Activated CD4-positive, CD25-positive, alpha-beta regulatory T cell treated with anti-CD3 and anti-CD28 coated beads, Interleukin-2, amount 50 U/mL, for 16 hours (primary cell): Measurements from ENCODE around the gene UBAP2L.
"Not testable (repeated sequence)": the region's sequence is repeated elsewhere in the genome, so short reads cannot be mapped to it uniquely, and the experiment has no call there.

Experiments used
- DNase-seq: peaks from one replicate; pipeline ENCODE4 v3.0.0-alpha.2; 2020; ENCODE audit warnings: low read depth, low spot score

Gene UBAP2L

DNA sequence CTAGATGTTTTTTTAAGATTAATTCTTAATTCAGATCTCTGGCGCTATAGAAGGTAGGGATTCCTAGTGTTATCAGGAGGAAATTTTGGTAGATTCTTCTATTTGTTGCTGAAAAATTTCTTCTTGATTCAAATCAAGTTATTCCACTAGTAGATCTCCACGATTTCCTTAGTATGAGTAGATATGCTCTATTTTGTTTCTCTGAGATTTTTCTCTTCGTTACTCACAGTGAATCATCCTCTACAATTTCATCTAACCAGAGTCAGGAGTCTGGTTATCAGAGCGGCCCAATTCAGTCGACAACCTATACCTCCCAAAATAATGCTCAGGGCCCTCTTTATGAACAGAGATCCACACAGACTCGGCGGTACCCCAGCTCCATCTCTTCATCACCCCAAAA is 32.9 kb downstream of the UBAP2L start:
- DNase-seq: no peak

DNA sequence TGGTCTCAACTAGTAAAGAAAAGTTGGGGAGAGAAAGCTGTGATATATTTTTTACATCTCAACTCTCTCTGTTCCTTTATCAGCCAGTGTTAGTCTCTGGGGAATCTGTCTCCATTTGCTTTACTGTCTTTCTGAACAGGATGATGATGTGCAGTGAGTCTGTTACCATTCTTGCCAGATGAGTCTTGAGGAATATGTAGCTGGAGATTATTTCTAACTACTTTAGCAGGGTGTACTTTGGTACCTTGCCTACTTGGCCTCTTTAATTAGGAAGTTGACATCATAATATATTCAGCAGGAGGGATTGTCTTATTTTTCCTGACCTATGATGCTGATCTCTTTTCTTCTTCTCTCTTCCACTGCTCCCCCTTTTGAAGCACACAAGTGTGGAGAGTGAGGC is 35.9 kb downstream of the UBAP2L start:
- no peak for DNase-seq

DNA sequence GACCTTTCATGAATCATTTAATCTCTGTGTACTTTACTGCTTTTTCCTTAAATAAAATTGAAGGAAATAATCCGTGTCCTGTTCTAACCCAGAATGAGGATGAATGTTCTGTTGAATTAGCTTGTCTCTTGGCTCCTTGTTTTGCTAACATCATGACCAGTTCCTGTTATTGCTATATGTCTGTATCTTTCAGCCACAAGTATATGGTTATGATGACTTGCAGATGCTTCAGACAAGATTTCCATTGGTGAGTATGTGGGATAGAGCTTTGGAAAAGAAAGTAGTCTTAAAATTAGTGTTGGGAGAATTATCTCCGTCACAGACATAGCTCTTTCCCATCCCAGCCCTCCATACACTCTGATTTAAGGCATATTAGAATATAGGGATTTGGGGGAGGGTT is 38.0 kb downstream of the UBAP2L start:
- no peak for DNase-seq

- DNase-seq: no peak
These were observed 39.4 kb downstream of the UBAP2L start for GRCh38 chr1:154260127-154260526.

- no peak for DNase-seq
These were observed 42.9 kb downstream of the UBAP2L start for GRCh38 chr1:154263465-154264332.

DNA sequence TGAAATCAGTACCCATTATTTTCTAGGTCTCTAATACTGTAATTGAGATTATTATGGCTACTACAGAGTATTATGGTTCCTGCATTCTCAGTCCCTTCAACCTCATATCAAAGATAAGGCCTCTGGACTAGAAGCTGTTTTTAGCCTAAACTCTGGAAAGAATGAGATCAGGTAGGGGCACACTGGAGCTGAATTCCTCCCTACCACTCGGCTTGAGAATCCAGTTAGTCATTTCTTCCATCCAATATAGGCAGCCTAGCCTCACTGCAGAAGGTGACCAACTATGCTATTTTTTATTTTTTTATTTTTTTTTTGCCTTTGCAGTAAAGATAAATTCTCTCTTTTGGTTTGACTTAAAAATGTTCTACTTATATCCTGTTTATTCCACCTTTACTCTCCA is 43.7 kb downstream of the UBAP2L start:
- DNase-seq: no peak

DNA sequence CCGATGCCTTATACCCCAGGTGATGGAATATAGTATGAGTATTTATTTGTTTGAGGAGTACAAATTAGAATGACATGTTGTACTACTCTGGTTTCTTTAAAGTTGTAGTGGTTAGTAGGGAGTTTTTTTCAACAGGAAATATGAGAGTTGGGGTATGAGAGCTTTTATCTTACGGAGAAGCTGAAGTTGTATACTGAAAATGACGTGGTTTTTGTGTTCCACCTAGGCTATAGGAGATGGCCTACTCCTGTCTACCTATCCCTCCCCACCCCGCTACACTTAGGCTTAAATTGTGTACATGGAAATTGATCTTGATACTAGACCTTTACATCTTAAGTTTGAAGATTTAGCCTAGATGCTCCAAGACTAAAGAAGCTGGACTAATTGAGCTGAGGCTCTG is 44.8 kb downstream of the UBAP2L start:
- no peak for DNase-seq

DNA sequence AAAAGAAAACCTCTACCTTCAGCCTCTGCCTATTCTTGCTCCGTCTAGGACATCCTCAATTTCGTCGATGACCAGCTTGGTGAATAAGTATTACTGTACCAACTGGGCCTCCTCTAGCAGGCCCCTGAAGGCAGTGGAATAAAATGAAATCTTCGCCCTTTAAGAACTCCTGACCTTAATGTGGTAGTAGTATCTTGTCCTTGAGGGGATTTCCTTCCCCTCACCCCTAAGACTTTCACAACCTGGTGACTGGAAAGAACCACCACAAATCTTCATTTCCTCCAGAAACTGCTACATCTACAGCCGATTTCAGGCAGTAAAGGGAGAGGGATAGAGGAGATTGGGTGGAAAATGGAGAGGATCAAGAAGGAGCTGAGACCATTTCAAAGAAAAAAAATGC is 50.1 kb downstream of the UBAP2L start:
- no peak for DNase-seq

DNA sequence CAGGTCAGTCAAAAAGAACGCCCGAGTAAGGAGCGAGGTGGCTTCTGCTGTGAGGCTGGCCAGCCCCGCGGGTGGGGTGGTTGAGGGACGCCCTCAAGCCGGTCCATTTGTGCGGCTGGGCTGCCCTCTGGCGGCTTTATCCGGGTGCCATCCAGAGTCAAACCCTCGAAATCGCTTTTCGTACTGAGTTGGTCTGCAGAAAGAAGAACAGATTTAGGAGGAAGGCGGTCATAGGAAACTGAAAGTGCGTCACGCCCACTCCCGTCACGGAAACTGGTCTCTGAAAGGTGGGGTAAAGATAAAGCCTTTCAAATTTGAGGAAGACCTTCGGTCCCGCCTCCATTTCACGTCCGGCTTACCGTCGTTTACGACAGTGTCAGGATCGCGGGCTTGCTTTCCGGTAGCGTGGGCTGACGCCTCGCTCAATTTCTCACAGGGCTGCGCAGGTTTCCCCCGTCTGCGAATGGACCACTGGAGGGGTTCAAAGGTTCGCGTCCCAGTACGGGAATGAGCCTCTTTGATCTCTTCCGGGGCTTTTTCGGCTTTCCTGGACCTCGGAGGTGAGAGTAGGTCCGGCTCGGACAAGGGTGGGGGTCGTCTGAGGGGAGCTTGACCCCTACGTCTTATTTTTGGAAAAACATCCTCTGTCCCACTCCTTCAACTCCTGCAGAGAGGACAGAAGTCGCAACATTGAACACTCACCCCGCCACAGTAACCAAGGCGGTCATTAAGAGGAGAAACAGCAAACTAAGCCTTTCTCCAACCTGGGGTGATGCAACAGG is 51.7 kb downstream of the UBAP2L start, which contains the start of gene HAX1:
HAX1 (plus strand) TSS at position 413 of the 782 bp plus-strand sequence; CDS start at position 508, 95 bp downstream.
- DNase-seq: peak; percentile 95

- DNase-seq: no peak
These were observed 52.3 kb downstream of the UBAP2L start for GRCh38 chr1:154272999-154273563.

- DNase-seq: no peak
These were observed 56.0 kb downstream of the UBAP2L start for GRCh38 chr1:154276797-154277196.

DNA sequence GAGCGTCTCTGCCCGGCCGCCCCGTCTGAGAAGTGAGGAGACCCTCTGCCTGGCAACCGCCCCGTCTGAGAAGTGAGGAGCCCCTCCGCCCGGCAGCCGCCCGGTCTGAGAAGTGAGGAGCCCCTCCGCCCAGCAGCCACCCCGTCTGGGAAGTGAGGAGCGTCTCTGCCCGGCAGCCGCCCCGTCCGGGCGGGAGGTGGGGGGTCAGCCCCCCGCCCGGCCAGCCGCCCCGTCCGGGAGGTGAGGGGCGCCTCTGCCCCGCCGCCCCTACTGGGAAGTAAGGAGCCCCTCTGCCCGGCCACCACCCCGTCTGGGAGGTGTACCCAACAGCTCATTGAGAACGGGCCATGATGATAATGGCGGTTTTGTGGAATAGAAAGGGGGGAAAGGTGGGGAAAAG is 66.8 kb downstream of the UBAP2L start:
- DNase-seq: not testable (repeated sequence)

- no peak for DNase-seq
These were observed 67.9 kb downstream of the UBAP2L start for GRCh38 chr1:154288661-154289060.

DNA sequence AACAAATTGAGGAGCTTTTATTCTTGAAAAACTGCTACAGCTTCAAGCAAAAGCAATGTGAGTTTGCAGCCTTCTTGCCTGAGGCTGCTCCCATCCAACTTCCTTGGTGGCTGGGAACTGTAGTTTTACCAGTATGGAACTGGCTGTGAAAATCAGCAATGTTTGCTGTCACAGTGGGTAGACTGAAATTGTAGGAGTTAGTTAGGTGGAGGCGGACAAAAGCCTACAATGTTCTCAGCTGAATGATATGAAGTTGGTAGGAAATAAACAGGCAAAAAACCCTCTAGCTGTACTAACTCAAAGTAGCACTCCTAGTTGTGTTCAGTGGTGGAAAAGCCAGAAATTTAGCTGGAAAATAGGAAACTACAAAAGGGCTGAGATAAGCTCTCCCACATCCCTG is 70.2 kb downstream of the UBAP2L start:
- DNase-seq: no peak

GRCh38 chr1:154295408-154296235 is 74.9 kb downstream of the UBAP2L start:
- no peak for DNase-seq

GRCh38 chr1:154301582-154301981 is 80.8 kb downstream of the UBAP2L start:
- DNase-seq: no peak

DNA sequence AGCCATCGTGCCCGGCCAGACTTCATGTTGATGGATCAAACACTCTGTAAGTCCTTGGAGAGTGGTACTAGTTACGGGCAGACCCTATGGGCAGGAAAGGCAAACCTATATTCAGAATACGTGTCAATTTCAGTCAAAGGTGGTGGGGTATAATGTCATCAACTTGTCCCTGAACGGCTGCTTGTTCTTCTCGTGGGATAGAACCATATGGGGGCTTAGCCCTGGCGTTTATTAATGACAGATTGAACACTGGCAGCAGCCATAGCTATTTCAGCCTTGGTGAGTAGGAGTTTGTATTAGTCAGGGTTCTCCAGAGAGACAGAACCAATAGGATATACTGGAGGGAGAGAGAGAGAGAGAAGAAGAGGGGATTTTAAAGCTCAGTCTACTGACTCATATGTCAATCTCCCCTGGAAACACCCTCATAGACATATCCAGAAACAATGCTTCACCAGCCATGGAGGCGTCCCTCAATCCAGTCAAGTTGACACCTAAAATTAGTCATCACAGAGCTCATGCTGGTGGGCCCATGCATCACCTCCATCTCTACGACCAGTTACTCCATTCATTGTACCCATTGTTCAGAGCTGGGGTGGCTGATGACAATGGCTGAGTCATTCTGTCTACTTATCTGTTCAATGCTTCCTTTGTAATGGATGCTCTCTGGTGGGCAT is 84.0 kb downstream of the UBAP2L start:
- no peak for DNase-seq

- DNase-seq: no peak
These were observed 85.4 kb downstream of the UBAP2L start for GRCh38 chr1:154306151-154306550.

- DNase-seq: not testable (repeated sequence)
These were observed 87.0 kb downstream of the UBAP2L start for GRCh38 chr1:154307670-154308270.

DNA sequence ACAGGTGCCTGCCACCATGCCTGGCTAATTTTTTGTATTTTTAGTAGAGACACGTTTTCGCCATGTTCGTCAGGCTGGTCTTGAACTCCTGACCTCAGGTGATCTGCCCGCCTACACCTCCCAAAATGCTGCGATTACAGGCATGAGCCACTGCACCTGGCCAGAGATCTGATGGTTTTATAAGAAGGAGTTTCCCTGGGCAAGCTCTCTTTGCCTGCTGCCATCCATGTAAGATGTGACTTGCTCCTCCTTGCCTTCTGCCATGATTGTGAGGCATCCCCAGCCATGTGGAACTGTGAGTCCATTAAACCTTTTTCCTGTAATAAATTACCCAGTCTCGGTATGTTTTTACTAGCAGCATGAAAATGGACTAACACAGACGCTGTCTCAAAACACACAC is 88.4 kb downstream of the UBAP2L start:
- DNase-seq: not testable (repeated sequence)
